CMK (cell line): ENCODE results near the gene COIL.
"Not testable (repeated sequence)": the region's sequence is repeated elsewhere in the genome, so short reads cannot be mapped to it uniquely, and the experiment has no call there.

Source experiments
- DNase-seq: peaks from one replicate; pipeline ENCODE4 v3.0.0-alpha.2; 2010; ENCODE audit warnings: low read depth

COIL gene

GRCh38 chr17:56977673-56978395, 17.0 kb upstream of the COIL start, which contains the start of gene SCPEP1:
TSS of gene SCPEP1 (plus strand) at chr17:56978131. CDS start at chr17:56978160, 29 bp downstream.
- peak; percentile 58 for DNase-seq

GRCh38 chr17:56976941-56977608, 16.2 kb upstream of the COIL start:
- no peak for DNase-seq

DNA sequence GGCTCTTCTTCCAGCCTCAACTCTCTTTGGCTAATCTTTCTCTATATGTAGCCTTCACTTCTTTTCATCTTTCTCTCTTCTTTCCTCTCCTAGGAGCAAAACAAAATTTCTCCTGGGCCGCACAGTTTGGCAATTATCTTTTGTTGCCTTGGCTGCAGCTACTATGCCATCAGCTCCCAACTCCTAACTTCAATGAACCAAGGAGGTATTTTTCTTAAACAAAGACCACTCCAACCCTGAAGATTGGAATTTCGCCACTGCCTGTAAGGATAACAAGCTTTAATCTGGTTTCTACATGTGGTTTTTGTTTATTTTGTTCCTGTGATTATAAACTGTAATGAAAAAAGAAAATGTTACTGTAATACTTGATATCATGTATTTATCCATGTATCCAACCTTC, 14.8 kb upstream of the COIL start:
- no peak for DNase-seq

DNA sequence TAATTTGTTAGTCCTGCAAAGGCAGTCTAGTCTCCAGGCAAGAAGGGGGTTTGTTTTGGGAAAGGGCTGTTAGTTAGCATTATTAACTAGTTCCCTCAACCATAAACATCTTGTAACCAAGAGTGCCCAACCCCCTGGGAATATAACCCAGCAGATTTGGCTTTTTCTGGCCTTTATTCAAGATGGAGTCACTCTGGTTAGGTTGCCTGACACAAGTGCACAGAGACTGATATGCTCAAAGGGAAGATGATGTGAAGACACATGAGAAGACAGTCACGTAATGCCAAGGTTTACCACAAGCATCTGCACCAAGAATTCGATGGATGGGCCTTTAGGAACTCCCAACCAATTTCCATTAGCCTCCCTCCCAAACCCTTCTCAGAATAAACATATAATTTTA, 13.2 kb upstream of the COIL start:
- no peak for DNase-seq

- DNase-seq, result no peak
Measured at GRCh38 chr17:56973520-56973919, 12.7 kb upstream of the COIL start.

- DNase-seq, result no peak
Measured at GRCh38 chr17:56972111-56972730, 11.4 kb upstream of the COIL start.

- DNase-seq, result no peak
Measured at GRCh38 chr17:56970974-56971373, 10.1 kb upstream of the COIL start.

DNA sequence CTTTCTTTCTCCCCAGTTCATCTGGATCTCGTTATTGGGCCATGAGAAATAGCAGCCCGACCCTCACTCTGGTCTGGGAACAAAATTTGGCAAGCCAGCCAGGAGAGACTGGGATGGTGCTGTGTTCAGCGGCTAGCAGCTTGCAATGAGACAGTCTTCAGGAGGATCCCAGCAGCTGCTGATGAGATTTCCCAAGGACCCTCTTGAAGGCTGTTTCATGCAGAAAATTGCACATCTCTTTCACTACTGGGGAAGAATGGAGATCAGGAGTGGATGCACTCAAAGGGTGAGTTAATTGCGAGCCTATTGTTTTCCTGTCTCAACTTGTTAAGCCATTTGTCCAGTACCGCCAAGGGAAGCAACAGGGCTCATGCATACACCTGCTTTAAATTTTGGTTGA, 5.5 kb upstream of the COIL start:
- no peak for DNase-seq

- DNase-seq, result not testable (repeated sequence)
Measured at GRCh38 chr17:56965681-56966080, 4.8 kb upstream of the COIL start.

- not testable (repeated sequence) for DNase-seq
Measured at GRCh38 chr17:56965241-56965640, 4.4 kb upstream of the COIL start.

GRCh38 chr17:56956992-56957391, 3.9 kb downstream of the COIL start:
- no peak for DNase-seq

DNA sequence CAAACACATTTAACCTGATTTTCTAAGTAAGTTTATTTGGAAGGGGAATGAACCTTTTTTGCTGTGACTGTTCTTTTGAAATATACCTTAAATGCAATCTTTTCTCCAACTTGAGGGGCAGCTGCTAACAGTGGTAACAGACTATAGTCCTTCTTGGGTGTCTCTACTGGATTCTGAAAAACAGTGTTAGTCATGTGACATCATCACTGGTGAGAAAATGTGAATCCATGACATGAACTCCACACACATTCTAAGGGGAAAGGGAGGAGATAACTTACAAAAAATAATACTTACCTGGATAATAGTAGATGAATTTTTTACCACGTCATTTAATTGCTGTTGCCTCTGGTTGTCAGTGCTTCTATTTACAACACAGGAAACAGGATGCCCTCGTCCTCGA, 11.3 kb downstream of the COIL start:
- no peak for DNase-seq

GRCh38 chr17:56948491-56948890, 12.4 kb downstream of the COIL start:
- DNase-seq, result no peak

DNA sequence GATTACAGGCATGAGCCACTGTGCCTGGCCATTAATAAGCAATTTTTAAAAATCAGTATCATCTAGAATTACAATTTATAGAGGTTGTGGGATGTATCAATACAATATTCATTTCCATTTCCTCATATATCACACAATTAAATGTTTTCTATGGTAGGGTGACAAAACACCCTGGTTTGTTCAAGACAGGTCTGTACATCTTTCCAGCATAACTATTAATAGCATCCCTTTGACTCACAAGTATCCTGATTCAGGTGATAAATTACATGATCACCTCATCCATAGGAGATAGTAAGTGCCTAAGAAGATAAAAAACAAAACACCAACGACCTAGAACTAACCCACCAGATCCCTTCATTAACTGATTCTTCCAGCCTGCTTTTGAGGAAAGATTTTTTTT, 13.1 kb downstream of the COIL start:
- DNase-seq, result no peak

DNA sequence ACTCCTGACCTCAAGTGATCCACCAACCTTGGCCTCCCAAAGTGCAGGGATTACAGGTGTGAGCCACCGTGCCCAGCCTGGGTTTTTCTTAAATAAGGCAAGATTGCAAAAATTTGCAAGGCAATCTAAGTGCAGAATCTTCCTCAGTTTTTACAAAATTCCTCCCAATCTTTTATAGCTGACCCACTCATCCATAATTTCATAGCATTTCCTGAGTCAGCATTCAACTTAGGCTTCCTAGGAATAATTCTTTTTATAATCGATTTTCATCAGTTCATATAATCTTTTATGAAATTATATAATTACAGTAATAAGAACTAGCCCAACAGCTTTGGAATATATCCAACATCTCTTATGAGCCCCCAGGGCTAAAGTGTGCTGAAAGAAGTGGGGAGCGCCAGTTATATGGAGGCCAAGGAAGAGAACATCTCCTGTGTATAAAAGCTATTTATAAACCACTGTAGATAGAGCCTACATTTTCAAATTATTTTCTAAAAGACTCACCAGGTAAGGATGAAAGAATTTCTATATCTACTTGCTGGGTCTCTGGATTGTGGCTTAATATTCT, 14.8 kb downstream of the COIL start:
- no peak for DNase-seq

DNA sequence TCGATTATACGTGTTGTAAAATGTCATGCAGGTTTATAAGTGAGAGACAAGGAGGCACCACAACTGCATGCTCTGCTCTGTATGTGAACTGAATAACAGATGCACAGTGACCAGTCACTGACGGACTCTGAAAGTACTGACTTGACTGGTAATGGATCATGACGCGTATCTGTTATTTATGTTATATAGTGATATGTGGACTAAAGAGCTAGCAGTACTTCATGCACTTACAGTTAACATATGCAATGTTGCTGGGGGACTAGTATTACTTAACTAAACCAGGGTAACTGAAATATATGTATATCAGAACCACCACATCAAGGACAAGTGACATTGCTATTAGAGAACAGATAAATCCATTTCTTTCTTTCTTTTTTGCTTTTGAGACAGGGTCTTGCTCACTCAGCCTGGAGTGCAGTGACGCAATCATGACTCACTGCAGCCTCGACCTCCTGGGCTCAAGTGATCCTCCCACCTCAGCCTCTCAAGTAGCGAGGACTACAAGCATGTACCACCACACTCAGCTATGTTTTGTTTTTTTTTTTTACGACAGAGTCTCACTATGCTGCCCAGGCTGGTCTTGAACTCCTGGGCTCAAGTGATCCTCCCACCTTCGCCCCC, 17.2 kb downstream of the COIL start:
- DNase-seq, result no peak

DNA sequence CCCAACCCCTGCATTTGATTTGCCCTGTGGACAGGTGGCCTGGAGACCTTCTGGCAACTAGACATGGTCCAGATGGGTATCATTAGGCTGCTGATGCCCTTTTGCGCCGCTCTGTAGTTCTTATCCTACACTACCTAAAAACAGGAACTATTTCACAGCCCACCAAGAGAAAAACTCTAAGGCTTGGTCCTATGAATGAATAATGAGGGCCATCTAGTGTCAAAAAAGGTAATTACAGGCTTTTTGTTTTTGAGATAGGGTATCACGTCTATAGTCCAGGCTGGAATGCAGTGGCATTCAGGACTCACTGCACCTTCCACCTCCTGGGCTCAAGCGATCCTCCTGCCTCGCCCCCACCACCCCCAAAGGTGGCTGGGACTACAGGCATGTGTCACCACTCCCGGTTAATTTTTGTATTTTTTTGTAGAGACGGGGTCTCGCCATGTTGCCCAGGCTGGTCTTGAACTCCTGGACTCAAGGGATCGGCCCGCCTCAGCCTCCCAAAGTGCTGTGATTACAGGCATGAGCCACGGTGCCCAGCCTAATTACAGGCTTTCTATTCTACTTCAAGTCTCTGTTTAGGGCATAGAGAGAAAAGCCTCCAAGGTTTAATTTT, 20.9 kb downstream of the COIL start:
- DNase-seq, result peak; percentile 11

DNA sequence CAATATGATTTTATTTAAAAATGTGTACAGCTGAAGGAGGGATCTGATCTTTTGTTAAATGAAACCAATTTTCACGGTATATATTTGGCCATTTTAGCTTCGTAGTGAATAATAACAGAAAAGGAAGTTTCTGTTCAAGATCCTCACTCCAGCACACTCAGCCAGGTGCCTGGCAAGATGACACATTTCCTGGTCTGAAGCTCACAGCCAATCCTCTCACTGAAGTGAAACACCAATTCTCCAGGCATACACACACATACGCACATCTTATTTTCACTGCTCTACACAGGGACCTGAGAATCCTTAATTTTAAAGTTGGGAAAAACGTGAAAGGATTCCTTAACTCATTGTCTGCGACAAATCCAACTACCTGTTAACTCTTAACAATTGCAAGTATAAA, 22.6 kb downstream of the COIL start:
- DNase-seq, result not testable (repeated sequence)

GRCh38 chr17:56937687-56938086, 23.2 kb downstream of the COIL start:
- DNase-seq, result no peak

- DNase-seq, result no peak
Measured at GRCh38 chr17:56936697-56937322, 24.0 kb downstream of the COIL start.

DNA sequence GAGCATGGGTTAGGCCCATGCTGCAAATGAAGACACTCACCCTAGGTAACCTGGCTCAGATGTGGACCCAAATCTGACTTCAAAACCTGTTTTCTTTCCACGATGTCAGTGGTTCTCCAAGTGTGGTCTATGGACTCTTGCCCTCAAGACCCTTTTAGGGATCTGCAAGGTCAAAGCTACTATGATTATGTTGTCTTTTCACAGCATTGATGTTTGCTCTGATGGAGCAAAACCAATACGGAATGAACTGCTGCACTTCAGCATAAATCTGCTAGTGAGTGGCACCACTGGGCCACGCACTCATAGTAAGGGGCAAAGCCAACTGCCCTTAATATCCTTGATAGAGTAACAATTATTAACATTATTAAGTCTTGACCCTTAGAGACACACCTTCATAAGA, 25.4 kb downstream of the COIL start:
- DNase-seq, result no peak

DNA sequence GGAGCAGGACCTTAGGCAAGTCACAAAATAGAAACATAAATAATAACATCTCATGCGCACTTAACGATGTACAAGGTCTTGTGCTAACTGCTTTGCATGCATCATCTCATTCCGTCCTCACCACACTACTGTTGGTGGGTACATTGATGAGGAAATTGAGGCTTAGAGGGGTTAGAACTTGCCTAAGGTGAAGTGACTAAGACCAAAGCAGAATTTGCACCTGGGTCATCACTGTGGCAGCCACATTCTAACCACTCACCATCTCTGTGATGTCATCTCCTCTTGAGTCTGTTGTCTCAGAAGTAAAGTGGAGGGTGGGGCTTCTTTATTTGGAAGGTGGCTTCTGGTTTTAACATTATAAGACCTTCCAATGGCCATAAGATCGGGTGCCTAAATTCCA, 26.6 kb downstream of the COIL start:
- DNase-seq, result no peak
